HepG2 (cell line): ENCODE results near the gene ANKEF1. TPM values are rescaled to one million over a fixed set of nuclear protein-coding genes. Genes with fewer than 3 reads are reported as not detected.

Experiments
- ATAC-seq: fragments of 200-7000 bp; cut with Tn5 transposase; 3 replicates; pipeline ENCODE4 v1.9.1; 2020; ENCODE audit warnings: mild to moderate bottlenecking, moderate library complexity
- BruUV-seq: library from RNA; stranded (reverse); fragments of 400-500 nt; replicated peaks from 2 replicates; lab custom pipeline; 2021; lab: Mats Ljungman, UMichigan
- CTCF ChIA-PET: fragments of 300-600 bp; formaldehyde crosslinking; extraction: SDS; loops from one replicate; lab custom pipeline; 2021; ENCODE audit warnings: low total read pairs, inconsistent platforms, low intra/inter-chr PET ratio; lab: Yijun Ruan, JAX
- POLR2A ChIA-PET: fragments of 350-600 bp; sonication (Branson Sonifier 250); formaldehyde crosslinking; loops from one replicate; lab custom pipeline; 2020; ENCODE audit warnings: antibody characterized with exemption, inconsistent platforms; lab: Yijun Ruan, JAX
- DNase-seq: peaks from one replicate; pipeline ENCODE4 v3.0.0-alpha.2; 2015; ENCODE audit warnings: low spot score
- FAIRE-seq: peaks from 3 replicates; lab custom pipeline; 2011; peaks lifted over from hg19 to GRCh38; lab: Jason Lieb, UNC
- H2AFZ ChIP-seq: one replicate; pipeline ENCODE4 v1.6.1; 2011; ENCODE audit warnings: low read length, inconsistent platforms
- H3K27ac ChIP-seq: fragments of 300-600 bp; 3 replicates; pipeline ENCODE4 v1.8.0; 2011; ENCODE audit warnings: mixed run types, mild to moderate bottlenecking, mixed read lengths, low read length, inconsistent platforms; ENCODE audit not compliant: insufficient read depth; ENCODE audit errors: extremely low read length
- H3K27me3 ChIP-seq, 2 experiments: fragments of 200-600 bp in 1 of 2; 2 replicates in 1 of 2; 3 replicates in 1 of 2; pipeline versions ENCODE4 v1.6.0 to v1.8.0; 2011; ENCODE audit warnings: low read length in 2 of 2, mild to moderate bottlenecking in 2 of 2, moderate library complexity in 2 of 2, inconsistent platforms in 1 of 2; ENCODE audit not compliant: insufficient read depth in 2 of 2, control insufficient read depth in 1 of 2
- H3K36me3 ChIP-seq, 2 experiments: fragments of 200-600 bp in 1 of 2; replicated peaks in 1 of 2; 2 replicates in 1 of 2; 3 replicates in 1 of 2; pipeline versions ENCODE4 v1.5.1 to v1.8.0; 2011; ENCODE audit warnings: low read length in 2 of 2, inconsistent platforms in 1 of 2; ENCODE audit not compliant: insufficient read depth in 2 of 2, control insufficient read depth in 1 of 2
- H3K4me1 ChIP-seq: 2 replicates; pipeline ENCODE4 v1.5.1; 2012; ENCODE audit warnings: low read length, inconsistent platforms; ENCODE audit not compliant: insufficient read depth
- H3K4me2 ChIP-seq: 2 replicates; pipeline ENCODE4 v1.6.0; 2011; ENCODE audit warnings: low read depth, low read length, inconsistent platforms
- H3K4me3 ChIP-seq, 3 experiments: fragments of 200-600 bp in 1 of 3; sonication (generic), shearing (Covaris generic) in 1 of 3; replicated peaks in 1 of 3; 2 replicates each; pipeline ENCODE4 v1.5.1; 2011 to 2016; ENCODE audit warnings: low read length in 3 of 3, inconsistent platforms in 2 of 3, low read depth in 2 of 3, mild to moderate bottlenecking in 2 of 3, control low read depth in 1 of 3, mixed read lengths in 1 of 3; ENCODE audit not compliant: insufficient read depth in 1 of 3
- H3K79me2 ChIP-seq: one replicate; pipeline ENCODE4 v1.6.1; 2011; ENCODE audit warnings: low read length, inconsistent platforms; ENCODE audit not compliant: insufficient read depth
- H3K9ac ChIP-seq: 2 replicates; pipeline ENCODE4 v1.6.0; 2011; ENCODE audit warnings: mild to moderate bottlenecking, low read depth, low read length, inconsistent platforms; ENCODE audit not compliant: insufficient read depth
- H3K9me3 ChIP-seq: 2 replicates; pipeline ENCODE4 v1.5.1; 2012; ENCODE audit warnings: mild to moderate bottlenecking, low read length
- H4K20me1 ChIP-seq: 2 replicates; pipeline ENCODE4 v1.6.0; 2011; ENCODE audit warnings: inconsistent platforms, mild to moderate bottlenecking, low read length, moderate library complexity; ENCODE audit not compliant: insufficient read depth
- DPF2 ChIP-seq: sonication (generic); formaldehyde crosslinking; IDR thresholded peaks from 2 replicates; pipeline ENCODE4 v1.4.0; 2020; ENCODE audit warnings: mild to moderate bottlenecking, low read depth, missing genetic modification reagents, borderline replicate concordance
- FOSL1 ChIP-seq: sonication (generic); formaldehyde crosslinking; IDR thresholded peaks from 2 replicates; pipeline ENCODE4 v1.9.0; 2021; ENCODE audit warnings: missing genetic modification reagents, borderline replicate concordance
- KLF11 ChIP-seq: IDR thresholded peaks from 2 replicates; pipeline ENCODE4 v1.6.1; 2016; ENCODE audit warnings: missing compliant biosample characterization
- MAF1 ChIP-seq: sonication (generic); formaldehyde crosslinking; IDR thresholded peaks from 2 replicates; pipeline ENCODE4 v1.5.0; 2020; ENCODE audit warnings: missing genetic modification reagents, borderline replicate concordance
- MAFK ChIP-seq, 2 experiments: IDR thresholded peaks in 1 of 2; conservative IDR thresholded peaks in 1 of 2; 2 replicates each; pipeline ENCODE4 v1.6.1; 2011; ENCODE audit warnings: improper control_type of control experiment in 2 of 2, low read length in 2 of 2
- NR2F1 ChIP-seq, 2 experiments: fragments of 450-650 bp in 1 of 2; formaldehyde crosslinking in 1 of 2; IDR thresholded peaks; 2 replicates each; pipeline versions ENCODE4 v1.5.0 to v1.6.1; 2016 to 2020; ENCODE audit warnings: mild to moderate bottlenecking in 1 of 2, missing compliant biosample characterization in 1 of 2, missing genetic modification reagents in 1 of 2, moderate library complexity in 1 of 2
- RCOR2 ChIP-seq: IDR thresholded peaks from 2 replicates; pipeline ENCODE4 v1.6.1; 2016; ENCODE audit warnings: missing biosample characterization, missing genetic modification reagents
- SRSF9 ChIP-seq: fragments of 200-400 bp; formaldehyde crosslinking; IDR thresholded peaks from 2 replicates; pipeline ENCODE4 v1.6.1; 2018; ENCODE audit warnings: borderline replicate concordance, mild to moderate bottlenecking, low read depth, low read length; ENCODE audit not compliant: insufficient read depth, poor library complexity, severe bottlenecking
- XRCC5 ChIP-seq: fragments of 200-400 bp; formaldehyde crosslinking; optimal IDR thresholded peaks from 2 replicates; pipeline ENCODE3; 2017; ENCODE audit warnings: mild to moderate bottlenecking, low read length
- ZNF205 ChIP-seq: IDR thresholded peaks from 2 replicates; pipeline ENCODE4 v1.6.1; 2018; ENCODE audit warnings: missing biosample characterization, missing genetic modification reagents
- ZNF629 ChIP-seq: sonication (generic); formaldehyde crosslinking; conservative IDR thresholded peaks from 2 replicates; pipeline ENCODE4 v1.5.0; 2020; ENCODE audit warnings: missing genetic modification reagents
- ZNF788 ChIP-seq: sonication (generic); formaldehyde crosslinking; IDR thresholded peaks from 2 replicates; pipeline ENCODE4 v1.5.0; 2020; ENCODE audit warnings: mild to moderate bottlenecking, missing genetic modification reagents, borderline replicate concordance
- ZNF878 ChIP-seq: sonication (generic); formaldehyde crosslinking; IDR thresholded peaks from 2 replicates; pipeline ENCODE4 v1.8.1; 2023; ENCODE audit warnings: mild to moderate bottlenecking, missing genetic modification reagents, moderate library complexity
- WGBS: methylation state at CpG from one replicate; pipeline ENCODE4 v1.1.6; 2017; ENCODE audit warnings: low lambda C conversion rate; 5-methylcytosine and 5-hydroxymethylcytosine counted together
- in situ Hi-C: cut with HindIII; loops from 2 replicates; pipeline ENCODE4 v1.10.0; 2017; ENCODE audit warnings: low pct_unique_long_range_greater_than_20kb; ENCODE audit not compliant: extremely low pct_ligation_motif_present
- intact Hi-C: fragments of 100-400 bp; cut with micrococcal nuclease; formaldehyde crosslinking; loops from one replicate; pipeline ENCODE4 v1.10.0; 2022; ENCODE audit not compliant: unreplicated experiment
- polyA plus RNA-seq, 8 experiments: library from polyadenylated mRNA; depleted of rRNA in 3 of 8; stranded (reverse) in 7 of 8; unstranded in 1 of 8; fragments of >200 nt; fragmentation: Illumina TruSeq in 4 of 8; extraction: Trizol in 4 of 8; gene quantifications; 2 replicates each; pipeline versions ENCODE4 v1.2.1 to v1.2.3, GENCODE V29; 2011 to 2016; ENCODE audit warnings: low read depth in 4 of 8, missing spikeins in 1 of 8, mixed read lengths in 1 of 8; ENCODE audit not compliant: insufficient read depth in 1 of 8
- total RNA-seq, 5 experiments: library from RNA; depleted of rRNA; stranded (reverse); fragments of >200 nt; fragmentation: Illumina TruSeq; extraction: Trizol; gene quantifications; 2 replicates each; pipeline ENCODE4 v1.2.3, GENCODE V29; 2016; ENCODE audit warnings: low read depth in 1 of 5
- TF ChIP-seq, protein P1 (sequence below): sonication (generic); formaldehyde crosslinking; IDR thresholded peaks from 2 replicates; pipeline ENCODE4 v1.4.0; 2020; ENCODE audit warnings: missing genetic modification reagents, borderline replicate concordance
- TF ChIP-seq, protein P2 (sequence below): sonication (generic); formaldehyde crosslinking; IDR thresholded peaks from 2 replicates; pipeline ENCODE4 v1.4.0; 2020; ENCODE audit warnings: low read depth, missing genetic modification reagents

ANKEF1 gene
- total and polyA plus RNA-seq, 2 of the 13 experiments (the other 11 are each of a cell fraction or from before 2014, with no cell fraction given), result 3.1 to 8.6 TPM

GRCh38 chr20:10040070-10040975 lies 5.5 kb downstream of the ANKEF1 start:
- no TSS peak for BruUV-seq
- ATAC-seq, result peak; percentile 65
- Histone ChIP-seq H3K4me2 (no peak overlapping the region), H3K4me1 (peaks cover 16% of the 10 kb centered on the region), H3K36me3 (peaks cover 0 to 4% of the 10 kb centered on the region in 2 experiments; a peak in 1 of 5 replicates), H3K9me3 (no peaks in the 10 kb centered on the region), H3K27me3 (no peaks in the 10 kb centered on the region), H4K20me1 (no peaks in the 10 kb centered on the region), H3K4me3 (no peak overlapping the region), H2AFZ (no peak overlapping the region), H3K9ac (no peak overlapping the region), H3K27ac (no peak overlapping the region), H3K79me2 (no peaks in the 10 kb centered on the region)
- 74% methylated on average over 5 of the region's 5 CpGs for WGBS
- in situ Hi-C loops (no loop called here), intact Hi-C loops (no loop called here)
- DNase-seq, result peak; percentile 80
- no peak for FAIRE-seq
- POLR2A ChIA-PET, result no interaction called here
- CTCF ChIA-PET, result no interaction called here
- TF ChIP-seq, protein P1, sequence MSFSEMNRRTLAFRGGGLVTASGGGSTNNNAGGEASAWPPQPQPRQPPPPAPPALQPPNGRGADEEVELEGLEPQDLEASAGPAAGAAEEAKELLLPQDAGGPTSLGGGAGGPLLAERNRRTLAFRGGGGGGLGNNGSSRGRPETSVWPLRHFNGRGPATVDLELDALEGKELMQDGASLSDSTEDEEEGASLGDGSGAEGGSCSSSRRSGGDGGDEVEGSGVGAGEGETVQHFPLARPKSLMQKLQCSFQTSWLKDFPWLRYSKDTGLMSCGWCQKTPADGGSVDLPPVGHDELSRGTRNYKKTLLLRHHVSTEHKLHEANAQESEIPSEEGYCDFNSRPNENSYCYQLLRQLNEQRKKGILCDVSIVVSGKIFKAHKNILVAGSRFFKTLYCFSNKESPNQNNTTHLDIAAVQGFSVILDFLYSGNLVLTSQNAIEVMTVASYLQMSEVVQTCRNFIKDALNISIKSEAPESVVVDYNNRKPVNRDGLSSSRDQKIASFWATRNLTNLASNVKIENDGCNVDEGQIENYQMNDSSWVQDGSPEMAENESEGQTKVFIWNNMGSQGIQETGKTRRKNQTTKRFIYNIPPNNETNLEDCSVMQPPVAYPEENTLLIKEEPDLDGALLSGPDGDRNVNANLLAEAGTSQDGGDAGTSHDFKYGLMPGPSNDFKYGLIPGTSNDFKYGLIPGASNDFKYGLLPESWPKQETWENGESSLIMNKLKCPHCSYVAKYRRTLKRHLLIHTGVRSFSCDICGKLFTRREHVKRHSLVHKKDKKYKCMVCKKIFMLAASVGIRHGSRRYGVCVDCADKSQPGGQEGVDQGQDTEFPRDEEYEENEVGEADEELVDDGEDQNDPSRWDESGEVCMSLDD (CRISPR knock-in tag), result no peak
- TF ChIP-seq KLF11 (CRISPR knock-in tag) (no peak), SRSF9 (no peak), XRCC5 (peak; percentile 50), ZNF205 (no peak), RCOR2 (CRISPR knock-in tag) (peak; percentile 59; the same call in 1 of the 2 replicates), MAF1 (no peak), FOSL1 (CRISPR knock-in tag) (peak; percentile 46; the same call in 1 of the 2 replicates), ZNF788 (CRISPR knock-in tag) (no peak), ZNF629 (CRISPR knock-in tag) (peak; percentile 34; the same call in 1 of the 2 replicates), DPF2 (CRISPR knock-in tag) (0 out of 2 replicates have a peak, but pooled peaks have one; percentile 47), ZNF878 (no peak), NR2F1 (CRISPR knock-in tag; IDR thresholded peaks at IDR 0.05) (no peak), MAFK (conservative IDR thresholded peaks at IDR 0.05 in 1 of 2, IDR thresholded peaks at IDR 0.05 in 1 of 2; ENCODE audit: low read length in 2 of 2) (0 out of 4 replicates have a peak, but pooled peaks of 1 of the 2 experiments have one; percentile 4)
- TF ChIP-seq, protein P2, sequence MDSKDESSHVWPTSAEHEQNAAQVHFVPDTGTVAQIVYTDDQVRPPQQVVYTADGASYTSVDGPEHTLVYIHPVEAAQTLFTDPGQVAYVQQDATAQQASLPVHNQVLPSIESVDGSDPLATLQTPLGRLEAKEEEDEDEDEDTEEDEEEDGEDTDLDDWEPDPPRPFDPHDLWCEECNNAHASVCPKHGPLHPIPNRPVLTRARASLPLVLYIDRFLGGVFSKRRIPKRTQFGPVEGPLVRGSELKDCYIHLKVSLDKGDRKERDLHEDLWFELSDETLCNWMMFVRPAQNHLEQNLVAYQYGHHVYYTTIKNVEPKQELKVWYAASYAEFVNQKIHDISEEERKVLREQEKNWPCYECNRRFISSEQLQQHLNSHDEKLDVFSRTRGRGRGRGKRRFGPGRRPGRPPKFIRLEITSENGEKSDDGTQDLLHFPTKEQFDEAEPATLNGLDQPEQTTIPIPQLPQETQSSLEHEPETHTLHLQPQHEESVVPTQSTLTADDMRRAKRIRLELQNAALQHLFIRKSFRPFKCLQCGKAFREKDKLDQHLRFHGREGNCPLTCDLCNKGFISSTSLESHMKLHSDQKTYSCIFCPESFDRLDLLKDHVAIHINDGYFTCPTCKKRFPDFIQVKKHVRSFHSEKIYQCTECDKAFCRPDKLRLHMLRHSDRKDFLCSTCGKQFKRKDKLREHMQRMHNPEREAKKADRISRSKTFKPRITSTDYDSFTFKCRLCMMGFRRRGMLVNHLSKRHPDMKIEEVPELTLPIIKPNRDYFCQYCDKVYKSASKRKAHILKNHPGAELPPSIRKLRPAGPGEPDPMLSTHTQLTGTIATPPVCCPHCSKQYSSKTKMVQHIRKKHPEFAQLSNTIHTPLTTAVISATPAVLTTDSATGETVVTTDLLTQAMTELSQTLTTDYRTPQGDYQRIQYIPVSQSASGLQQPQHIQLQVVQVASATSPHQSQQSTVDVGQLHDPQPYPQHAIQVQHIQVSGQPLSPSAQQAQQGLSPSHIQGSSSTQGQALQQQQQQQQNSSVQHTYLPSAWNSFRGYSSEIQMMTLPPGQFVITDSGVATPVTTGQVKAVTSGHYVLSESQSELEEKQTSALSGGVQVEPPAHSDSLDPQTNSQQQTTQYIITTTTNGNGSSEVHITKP (CRISPR knock-in tag), result no peak
